H1 (cell line): Measurements from ENCODE around the gene DGKH. TPM values are rescaled to one million over a fixed set of nuclear protein-coding genes. Genes with fewer than 3 reads are reported as not detected.

Experiments
- CTCF ChIA-PET: fragments of 300-600 bp; sonication (Branson Sonifier 250); formaldehyde crosslinking; loops from one replicate; lab custom pipeline; 2021; ENCODE audit not compliant: partially characterized antibody; lab: Charles Lee
- POLR2A ChIA-PET: fragments of 300-600 bp; sonication (Branson Sonifier 250); formaldehyde crosslinking; loops from one replicate; lab custom pipeline; 2021; ENCODE audit warnings: inconsistent platforms; ENCODE audit not compliant: partially characterized antibody; lab: Charles Lee
- DNase-seq, 2 experiments: peaks; one replicate each; pipeline versions ENCODE4 v3.0.0 to v3.0.0-alpha.2; 2010 to 2022; ENCODE audit warnings: low spot score in 2 of 2, low read depth in 1 of 2, mixed read lengths in 1 of 2
- FAIRE-seq: peaks from 2 replicates; lab custom pipeline; 2011; peaks lifted over from hg19 to GRCh38; lab: Jason Lieb, UNC
- H2AFZ ChIP-seq: 2 replicates; pipeline ENCODE4 v1.8.1; 2012; ENCODE audit warnings: low read length, inconsistent platforms
- H2AK5ac ChIP-seq: 2 replicates; pipeline ENCODE4 v1.6.1; 2013; ENCODE audit warnings: low read depth, low read length
- H2BK120ac ChIP-seq: replicated peaks from 2 replicates; pipeline ENCODE3; 2013; ENCODE audit warnings: low read depth, low read length, inconsistent platforms
- H2BK12ac ChIP-seq: 2 replicates; pipeline ENCODE4 v1.6.1; 2013; ENCODE audit warnings: low read depth, low read length
- H2BK15ac ChIP-seq: 2 replicates; pipeline ENCODE4 v1.6.1; 2013; ENCODE audit warnings: low read length
- H2BK20ac ChIP-seq: 2 replicates; pipeline ENCODE4 v1.6.1; 2013; ENCODE audit warnings: low read length
- H2BK5ac ChIP-seq: 2 replicates; pipeline ENCODE4 v1.6.1; 2013; ENCODE audit warnings: low read depth, low read length
- H3K14ac ChIP-seq: 2 replicates; pipeline ENCODE4 v1.6.1; 2013; ENCODE audit warnings: inconsistent platforms; ENCODE audit not compliant: insufficient read length
- H3K18ac ChIP-seq: 2 replicates; pipeline ENCODE4 v1.6.1; 2013; ENCODE audit warnings: low read length; ENCODE audit errors: extremely low read depth
- H3K23ac ChIP-seq: 2 replicates; pipeline ENCODE4 v1.6.1; 2013; ENCODE audit warnings: inconsistent platforms; ENCODE audit not compliant: insufficient read length
- H3K23me2 ChIP-seq: 2 replicates; pipeline ENCODE4 v1.6.1; 2013; ENCODE audit warnings: low read depth, low read length
- H3K27ac ChIP-seq: 2 replicates; pipeline ENCODE4 v1.6.1; 2011; ENCODE audit warnings: low read depth, low read length, inconsistent platforms
- H3K27me3 ChIP-seq, 4 experiments: replicated peaks in 1 of 4; 1 replicate in 1 of 4; 2 replicates in 3 of 4; pipeline versions ENCODE4 v1.6.1 to v1.8.1; 2011 to 2013; ENCODE audit warnings: low read length in 3 of 4, mild to moderate bottlenecking in 3 of 4, inconsistent platforms in 2 of 4, mixed read lengths in 2 of 4, moderate library complexity in 1 of 4; ENCODE audit not compliant: control insufficient read depth in 3 of 4, insufficient read depth in 3 of 4; ENCODE audit errors: extremely low read depth in 1 of 4
- H3K36me3 ChIP-seq, 4 experiments: 2 replicates each; pipeline versions ENCODE4 v1.6.1 to v1.8.1; 2011 to 2013; ENCODE audit warnings: mild to moderate bottlenecking in 4 of 4, low read length in 3 of 4, moderate library complexity in 2 of 4, control low read depth in 1 of 4, inconsistent platforms in 1 of 4; ENCODE audit not compliant: insufficient read depth in 4 of 4, control insufficient read depth in 2 of 4
- H3K4ac ChIP-seq: replicated peaks from 2 replicates; pipeline ENCODE3; 2013; ENCODE audit warnings: low read length, low read depth, mixed read lengths, inconsistent platforms; ENCODE audit not compliant: insufficient read length
- H3K4me1 ChIP-seq, 4 experiments: replicated peaks in 1 of 4; 1 replicate in 1 of 4; 2 replicates in 3 of 4; pipeline versions ENCODE4 v1.6.1 to v1.8.1; 2011 to 2013; ENCODE audit warnings: low read length in 3 of 4, inconsistent platforms in 2 of 4, mixed read lengths in 1 of 4; ENCODE audit not compliant: insufficient read depth in 4 of 4, control insufficient read depth in 3 of 4
- H3K4me2 ChIP-seq, 2 experiments: 2 replicates each; pipeline versions ENCODE4 v1.6.1 to v1.8.1; 2011 to 2013; ENCODE audit warnings: low read depth in 2 of 2, low read length in 2 of 2, control low read depth in 1 of 2, inconsistent platforms in 1 of 2, mild to moderate bottlenecking in 1 of 2; ENCODE audit not compliant: insufficient read depth in 1 of 2
- H3K4me3 ChIP-seq, 4 experiments: fragments of 200-600, 300-600 bp in 1 of 4; sonication (generic), shearing (Covaris generic), sonication (Bioruptor Twin) in 1 of 4; 2 replicates each; pipeline versions ENCODE4 v1.5.1 to v1.8.1; 2011 to 2016; ENCODE audit warnings: low read length in 4 of 4, low read depth in 3 of 4, control low read depth in 2 of 4, inconsistent platforms in 2 of 4, mild to moderate bottlenecking in 2 of 4, mixed read lengths in 1 of 4, moderate library complexity in 1 of 4; ENCODE audit not compliant: insufficient read depth in 2 of 4; ENCODE audit errors: extremely low read depth in 1 of 4
- H3K56ac ChIP-seq: replicated peaks from 2 replicates; pipeline ENCODE3; 2013; ENCODE audit warnings: low read depth, mild to moderate bottlenecking, mixed read lengths, low read length, inconsistent platforms; ENCODE audit not compliant: insufficient read length
- H3K79me1 ChIP-seq: 2 replicates; pipeline ENCODE4 v1.6.1; 2013; ENCODE audit warnings: low read depth, low read length, control low read depth
- H3K79me2 ChIP-seq, 2 experiments: 2 replicates each; pipeline versions ENCODE4 v1.6.1 to v1.8.1; 2012 to 2013; ENCODE audit warnings: low read length in 2 of 2, mild to moderate bottlenecking in 2 of 2, inconsistent platforms in 1 of 2; ENCODE audit not compliant: insufficient read depth in 2 of 2, control insufficient read depth in 1 of 2
- H3K9ac ChIP-seq, 4 experiments: replicated peaks in 1 of 4; 1 replicate in 1 of 4; 2 replicates in 3 of 4; pipeline versions ENCODE4 v1.6.1 to v1.8.1; 2011 to 2013; ENCODE audit warnings: low read depth in 3 of 4, low read length in 3 of 4, control low read depth in 2 of 4, mild to moderate bottlenecking in 2 of 4, moderate library complexity in 2 of 4, inconsistent platforms in 1 of 4; ENCODE audit errors: extremely low read depth in 1 of 4
- H3K9me3 ChIP-seq, 2 experiments: 2 replicates each; pipeline versions ENCODE4 v1.6.1 to v1.8.1; 2012 to 2013; ENCODE audit warnings: mild to moderate bottlenecking in 2 of 2, moderate library complexity in 2 of 2, control low read depth in 1 of 2, inconsistent platforms in 1 of 2, low read depth in 1 of 2, low read length in 1 of 2, mixed read lengths in 1 of 2; ENCODE audit not compliant: insufficient read depth in 2 of 2
- H4K20me1 ChIP-seq, 2 experiments: replicated peaks in 1 of 2; 2 replicates each; pipeline versions ENCODE3 to v1.8.1; 2011 to 2013; ENCODE audit warnings: inconsistent platforms in 2 of 2, low read length in 2 of 2, mild to moderate bottlenecking in 1 of 2; ENCODE audit not compliant: insufficient read depth in 2 of 2, control insufficient read depth in 1 of 2
- H4K5ac ChIP-seq: 2 replicates; pipeline ENCODE4 v1.6.1; 2013; ENCODE audit warnings: low read length, low read depth, mixed read lengths, inconsistent platforms; ENCODE audit not compliant: insufficient read length
- H4K8ac ChIP-seq: 2 replicates; pipeline ENCODE4 v1.8.0; 2013; ENCODE audit warnings: mild to moderate bottlenecking, moderate library complexity, low read length, inconsistent platforms; ENCODE audit not compliant: insufficient read depth; ENCODE audit errors: extremely low read depth
- H4K91ac ChIP-seq: replicated peaks from 2 replicates; pipeline ENCODE3; 2013; ENCODE audit warnings: low read length, mixed read lengths, inconsistent platforms; ENCODE audit not compliant: insufficient read length
- ATF3 ChIP-seq: IDR thresholded peaks from 2 replicates; pipeline ENCODE4 v1.6.1; 2011; ENCODE audit warnings: low read depth, mild to moderate bottlenecking, low read length; ENCODE audit not compliant: insufficient read depth
- CBX5 ChIP-seq: fragments of 300-800, 300-1000 bp; sonication (generic); IDR thresholded peaks from 2 replicates; pipeline ENCODE4 v1.7.1; 2016; ENCODE audit warnings: antibody characterized with exemption, low read length, low read depth
- CREB1 ChIP-seq: IDR thresholded peaks from 2 replicates; pipeline ENCODE4 v1.6.1; 2012; ENCODE audit warnings: inconsistent platforms
- CTBP2 ChIP-seq: IDR thresholded peaks from 2 replicates; pipeline ENCODE4 v1.7.0; 2011; ENCODE audit warnings: borderline replicate concordance, mild to moderate bottlenecking, moderate library complexity, mixed read lengths, low read length; ENCODE audit not compliant: insufficient read depth, insufficient read length
- FOSL1 ChIP-seq: IDR thresholded peaks from 2 replicates; pipeline ENCODE4 v1.6.1; 2011; ENCODE audit warnings: mild to moderate bottlenecking, low read depth, low read length, moderate library complexity; ENCODE audit not compliant: insufficient read depth
- HDAC2 ChIP-seq, 2 experiments: fragments of 300-600 bp in 1 of 2; sonication (generic) in 1 of 2; IDR thresholded peaks; 2 replicates each; pipeline ENCODE4 v1.6.1; 2011 to 2012; ENCODE audit warnings: low read depth in 2 of 2, low read length in 2 of 2, mild to moderate bottlenecking in 2 of 2, moderate library complexity in 2 of 2, borderline replicate concordance in 1 of 2, inconsistent platforms in 1 of 2
- JUND ChIP-seq: IDR thresholded peaks from 2 replicates; pipeline ENCODE4 v1.6.1; 2011; ENCODE audit warnings: mild to moderate bottlenecking, improper control_type of control experiment, low read length
- KDM1A ChIP-seq: fragments of 200-600, 300-600 bp; sonication (generic); IDR thresholded peaks from 2 replicates; pipeline ENCODE4 v1.7.1; 2016; ENCODE audit warnings: mild to moderate bottlenecking, low read length, borderline replicate concordance
- NRF1 ChIP-seq: IDR thresholded peaks from 2 replicates; pipeline ENCODE4 v1.6.1; 2011; ENCODE audit warnings: mild to moderate bottlenecking, low read depth, low read length, improper control_type of control experiment
- POLR2A ChIP-seq, 2 experiments: IDR thresholded peaks; 1 replicate in 1 of 2; 2 replicates in 1 of 2; pipeline ENCODE4 v1.6.1; 2011; ENCODE audit warnings: low read depth in 2 of 2, low read length in 2 of 2, mild to moderate bottlenecking in 2 of 2; ENCODE audit errors: control extremely low read depth in 1 of 2
- SIRT6 ChIP-seq: IDR thresholded peaks from one replicate; pipeline ENCODE4 v1.7.1; 2012; ENCODE audit warnings: low read length, inconsistent platforms
- SIX5 ChIP-seq: IDR thresholded peaks from 2 replicates; pipeline ENCODE4 v1.6.1; 2011; ENCODE audit warnings: mild to moderate bottlenecking, low read depth, low read length
- WGBS, 2 experiments: shearing (Covaris generic) in 1 of 2; methylation state at CpG; one replicate each; pipeline versions ENCODE4 v1.1.6 to v1.1.7; 2013 to 2015; ENCODE audit warnings: low lambda C conversion rate in 2 of 2, mixed read lengths in 2 of 2, inconsistent platforms in 1 of 2, low coverage in 1 of 2, missing lambda C conversion rate in 1 of 2; ENCODE audit not compliant: insufficient replicate concordance in 2 of 2, insufficient coverage in 1 of 2, insufficient read length in 1 of 2; ENCODE audit errors: extremely low coverage in 1 of 2, missing lambda C conversion rate in 1 of 2; 5-methylcytosine and 5-hydroxymethylcytosine counted together
- polyA plus RNA-seq, 7 experiments: library from polyadenylated mRNA; depleted of rRNA in 3 of 7; stranded (reverse) in 5 of 7; unstranded in 2 of 7; fragments of >200 nt in 5 of 7; fragments of 200-250 nt in 2 of 7; gene quantifications; 1 replicate in 5 of 7; 2 replicates in 1 of 7; 4 replicates in 1 of 7; pipeline versions ENCODE4 v1.2.1 to v1.2.3, GENCODE V29; 2011 to 2013; ENCODE audit warnings: missing spikeins in 2 of 7, mixed read lengths in 2 of 7
- total RNA-seq: library from RNA; stranded (reverse); fragmentation: NEBNext Ultra II Directional; extraction: Animal tissue kit (Norgen Biotek cat#: 25700); gene quantifications from 2 replicates; pipeline ENCODE4 v1.2.1, GENCODE V29; 2021

DGKH gene
- total and polyA plus RNA-seq, 2 of the 8 experiments (the other 6 are each of a cell fraction or from before 2014, with no cell fraction given) = 2.1 to 7.9 TPM

GRCh38 chr13:42078128-42078808 lies 29.8 kb downstream of the DGKH start:
- DNase-seq (no peak), FAIRE-seq (peak; percentile 50)
- 0 out of 2 replicates have a peak overlapping the region, but pooled peaks have one; percentile 51 for H4K8ac ChIP-seq
- H3K9ac ChIP-seq = no peak overlapping the region
- POLR2A ChIA-PET = no interaction called here
- H3K27ac ChIP-seq = no peak overlapping the region
- H3K4me1 ChIP-seq = peaks cover 0 to 3% (median 0%) of the 10 kb centered on the region in 4 experiments; a peak in 2 of 7 replicates
- no peaks in the 10 kb centered on the region for H4K20me1 ChIP-seq
- 0 out of 8 replicates have a peak, but pooled peaks cover 0 to 2% (median 0%) of the 10 kb centered on the region in 4 experiments for H3K36me3 ChIP-seq
- H3K4me3 ChIP-seq = no peak overlapping the region; a peak in 1 of 8 replicates
- H2BK120ac ChIP-seq = no peak overlapping the region
- no peak overlapping the region for H4K5ac ChIP-seq
- no peak overlapping the region for H2BK15ac ChIP-seq
- H3K18ac ChIP-seq = no peak overlapping the region
- WGBS, 2 experiments = 66% methylated on average over 5 of the region's 5 CpGs; no CpG with 5 or more reads in 1 of the 2 experiments
- no peak overlapping the region for H2BK12ac ChIP-seq
- H3K14ac ChIP-seq = no peak overlapping the region
- H3K23ac ChIP-seq = no peak overlapping the region
- no peaks in the 10 kb centered on the region for H3K79me2 ChIP-seq
- no peak overlapping the region; a peak in 1 of 4 replicates for H3K4me2 ChIP-seq
- no peak overlapping the region for H2BK5ac ChIP-seq
- H3K27me3 ChIP-seq = no peaks in the 10 kb centered on the region
- H3K9me3 ChIP-seq = peaks cover 4 to 6% of the 10 kb centered on the region in 2 experiments; a peak in 3 of 4 replicates
- H2AFZ ChIP-seq = no peak overlapping the region
- CTCF ChIA-PET = interaction anchor here (1.0 to 1.2 kb wide), 3 partner anchors 13 to 173 kb away, joined by 3 read pairs; no protein-coding TSS in a partner anchor
- H4K91ac ChIP-seq = no peak overlapping the region
- H3K56ac ChIP-seq = no peak overlapping the region
- H2BK20ac ChIP-seq = no peak overlapping the region
- no peaks in the 10 kb centered on the region for H3K79me1 ChIP-seq
- no peak overlapping the region for H3K4ac ChIP-seq
- H3K23me2 ChIP-seq = no peaks in the 10 kb centered on the region
- H2AK5ac ChIP-seq = no peak overlapping the region
- TF ChIP-seq SIX5 (peak; percentile 18; the same call in 1 of the 2 replicates), JUND (no peak), CREB1 (no peak), CBX5 (no peak), ATF3 (no peak), FOSL1 (no peak), POLR2A (IDR thresholded peaks at IDR 0.05; ENCODE audit: control extremely low read depth in 1 of 2, low read depth in 2 of 2, low read length in 2 of 2) (no peak), SIRT6 (no peak), CTBP2 (no peak), NRF1 (no peak), HDAC2 (IDR thresholded peaks at IDR 0.05; ENCODE audit: borderline replicate concordance in 1 of 2, low read depth in 2 of 2, low read length in 2 of 2) (no peak), KDM1A (no peak)
